Measurements from ENCODE around the gene PSMD1.

The PSMD1 gene

DNA sequence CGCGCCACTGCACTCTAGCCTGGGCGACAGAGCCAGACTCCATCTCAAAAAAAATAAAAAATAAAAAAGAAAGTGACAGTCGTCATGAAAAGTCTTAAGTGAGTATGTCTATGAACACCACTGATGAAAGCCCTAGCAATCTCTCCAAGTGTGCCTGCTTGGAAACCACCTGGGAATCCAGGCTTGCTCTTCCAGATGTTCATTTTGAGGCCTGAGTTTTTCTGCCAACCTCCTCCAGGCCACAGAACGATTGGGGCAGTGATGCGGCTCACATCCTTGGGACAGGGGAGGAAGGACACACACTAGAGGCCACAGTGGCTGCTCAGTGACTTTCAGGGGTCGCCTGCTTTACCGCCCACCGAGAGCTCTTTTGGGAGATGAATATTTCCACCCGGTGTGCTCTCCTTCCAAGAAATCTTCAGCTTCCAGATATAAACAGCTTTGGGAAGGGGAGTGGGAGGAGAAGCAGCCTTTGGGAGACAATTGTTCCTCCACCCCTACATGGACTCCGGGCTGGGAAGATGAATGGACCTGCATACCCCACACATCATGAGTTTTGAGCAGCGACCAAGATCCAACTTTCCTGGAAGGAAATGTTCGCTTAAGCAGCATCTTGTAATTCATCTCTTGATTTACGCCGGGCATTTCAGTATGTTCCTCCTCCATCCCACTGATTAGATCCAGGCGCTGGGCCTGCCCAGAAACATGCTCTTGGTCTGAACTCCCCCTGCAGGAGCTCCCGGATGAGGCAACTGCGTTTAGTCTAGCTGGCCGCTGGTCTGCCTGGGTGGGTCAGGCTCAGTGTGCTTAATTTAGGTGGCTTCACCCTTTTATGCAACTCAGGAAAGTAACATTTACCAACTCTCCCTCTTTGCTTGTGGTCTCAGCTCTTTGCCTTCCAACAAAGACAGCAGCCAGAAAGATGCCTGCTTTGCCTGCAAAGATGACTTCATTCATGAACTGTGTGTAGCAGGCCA is 135.5 kb downstream of the PSMD1 start:
- TF ChIP-seq NFIC (IDR thresholded peaks at IDR 0.05) (no peak), RAD21 (IDR thresholded peaks at IDR 0.05; ENCODE audit: low read depth) (peak; percentile 39)

- TF ChIP-seq RAD21 (IDR thresholded peaks at IDR 0.05; ENCODE audit: low read depth) (no peak), EGR1 (IDR thresholded peaks at IDR 0.05) (no peak), USF1 (IDR thresholded peaks at IDR 0.05) (no peak), CREB1 (IDR thresholded peaks at IDR 0.05; ENCODE audit: low read depth) (no peak)
Observed at GRCh38 chr2:231193216-231193615, 136.5 kb downstream of the PSMD1 start.

DNA sequence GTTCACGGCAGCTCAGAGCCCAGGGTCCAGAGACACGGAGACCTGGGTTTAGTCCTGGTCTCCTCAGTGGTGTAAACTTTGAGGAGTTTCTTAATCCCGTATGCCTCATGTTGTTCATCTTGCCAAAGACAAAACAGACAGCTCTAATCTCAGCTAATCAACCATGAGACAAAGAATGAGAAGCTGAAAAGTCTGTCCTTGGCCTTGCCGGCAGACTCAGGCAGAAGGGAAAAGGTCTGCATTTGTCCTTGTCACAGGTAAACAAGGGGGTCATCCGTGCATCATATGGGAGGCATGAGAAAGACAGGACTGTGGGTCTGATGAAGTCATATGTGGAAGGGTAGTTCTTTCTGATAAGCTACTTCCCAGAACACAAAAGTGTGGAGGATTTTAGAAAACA is 139.9 kb downstream of the PSMD1 start:
- TF ChIP-seq TAF1 (IDR thresholded peaks at IDR 0.05; ENCODE audit: low read depth): no peak
- TF ChIP-seq ZBTB7A (IDR thresholded peaks at IDR 0.05; ENCODE audit: low read depth): no peak
- TF ChIP-seq USF1 (IDR thresholded peaks at IDR 0.05): no peak
- no peak for TF ChIP-seq TCF12 (IDR thresholded peaks at IDR 0.05; ENCODE audit: low read depth)
- TF ChIP-seq RAD21 (IDR thresholded peaks at IDR 0.05; ENCODE audit: low read depth): no peak
- no peak for TF ChIP-seq YY1 (IDR thresholded peaks at IDR 0.05; ENCODE audit: low read depth)
- TF ChIP-seq NFIC (IDR thresholded peaks at IDR 0.05): no peak
- TF ChIP-seq, protein P1, sequence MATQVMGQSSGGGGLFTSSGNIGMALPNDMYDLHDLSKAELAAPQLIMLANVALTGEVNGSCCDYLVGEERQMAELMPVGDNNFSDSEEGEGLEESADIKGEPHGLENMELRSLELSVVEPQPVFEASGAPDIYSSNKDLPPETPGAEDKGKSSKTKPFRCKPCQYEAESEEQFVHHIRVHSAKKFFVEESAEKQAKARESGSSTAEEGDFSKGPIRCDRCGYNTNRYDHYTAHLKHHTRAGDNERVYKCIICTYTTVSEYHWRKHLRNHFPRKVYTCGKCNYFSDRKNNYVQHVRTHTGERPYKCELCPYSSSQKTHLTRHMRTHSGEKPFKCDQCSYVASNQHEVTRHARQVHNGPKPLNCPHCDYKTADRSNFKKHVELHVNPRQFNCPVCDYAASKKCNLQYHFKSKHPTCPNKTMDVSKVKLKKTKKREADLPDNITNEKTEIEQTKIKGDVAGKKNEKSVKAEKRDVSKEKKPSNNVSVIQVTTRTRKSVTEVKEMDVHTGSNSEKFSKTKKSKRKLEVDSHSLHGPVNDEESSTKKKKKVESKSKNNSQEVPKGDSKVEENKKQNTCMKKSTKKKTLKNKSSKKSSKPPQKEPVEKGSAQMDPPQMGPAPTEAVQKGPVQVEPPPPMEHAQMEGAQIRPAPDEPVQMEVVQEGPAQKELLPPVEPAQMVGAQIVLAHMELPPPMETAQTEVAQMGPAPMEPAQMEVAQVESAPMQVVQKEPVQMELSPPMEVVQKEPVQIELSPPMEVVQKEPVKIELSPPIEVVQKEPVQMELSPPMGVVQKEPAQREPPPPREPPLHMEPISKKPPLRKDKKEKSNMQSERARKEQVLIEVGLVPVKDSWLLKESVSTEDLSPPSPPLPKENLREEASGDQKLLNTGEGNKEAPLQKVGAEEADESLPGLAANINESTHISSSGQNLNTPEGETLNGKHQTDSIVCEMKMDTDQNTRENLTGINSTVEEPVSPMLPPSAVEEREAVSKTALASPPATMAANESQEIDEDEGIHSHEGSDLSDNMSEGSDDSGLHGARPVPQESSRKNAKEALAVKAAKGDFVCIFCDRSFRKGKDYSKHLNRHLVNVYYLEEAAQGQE (IDR thresholded peaks at IDR 0.05; ENCODE audit: low read depth): no peak
- TF ChIP-seq, protein P2, sequence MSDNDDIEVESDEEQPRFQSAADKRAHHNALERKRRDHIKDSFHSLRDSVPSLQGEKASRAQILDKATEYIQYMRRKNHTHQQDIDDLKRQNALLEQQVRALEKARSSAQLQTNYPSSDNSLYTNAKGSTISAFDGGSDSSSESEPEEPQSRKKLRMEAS (IDR thresholded peaks at IDR 0.05): no peak
- no peak for TF ChIP-seq EGR1 (IDR thresholded peaks at IDR 0.05)

GRCh38 chr2:231197706-231198290 is 141.1 kb downstream of the PSMD1 start:
- no peak for TF ChIP-seq USF1 (IDR thresholded peaks at IDR 0.05)

GRCh38 chr2:231198291-231199173 is 141.9 kb downstream of the PSMD1 start, which contains the start of gene ARMC9:
Gene ARMC9, plus strand, starts transcription at chr2:231198631. Its CDS starts 7,608 bp downstream, at chr2:231206239.
- TF ChIP-seq ZBTB7A (IDR thresholded peaks at IDR 0.05; ENCODE audit: low read depth): peak; percentile 98
- TF ChIP-seq YY1 (IDR thresholded peaks at IDR 0.05; ENCODE audit: low read depth): peak; percentile 18; the same call in 1 of the 2 replicates
- no peak for TF ChIP-seq FOXM1 (IDR thresholded peaks at IDR 0.05; ENCODE audit: borderline replicate concordance, low read depth)
- peak; percentile 79; the same call in 1 of the 2 replicates for TF ChIP-seq EGR1 (IDR thresholded peaks at IDR 0.05)
- TF ChIP-seq USF1 (IDR thresholded peaks at IDR 0.05): peak; percentile 99
- peak; percentile 43 for TF ChIP-seq TAF1 (IDR thresholded peaks at IDR 0.05; ENCODE audit: low read depth)

DNA sequence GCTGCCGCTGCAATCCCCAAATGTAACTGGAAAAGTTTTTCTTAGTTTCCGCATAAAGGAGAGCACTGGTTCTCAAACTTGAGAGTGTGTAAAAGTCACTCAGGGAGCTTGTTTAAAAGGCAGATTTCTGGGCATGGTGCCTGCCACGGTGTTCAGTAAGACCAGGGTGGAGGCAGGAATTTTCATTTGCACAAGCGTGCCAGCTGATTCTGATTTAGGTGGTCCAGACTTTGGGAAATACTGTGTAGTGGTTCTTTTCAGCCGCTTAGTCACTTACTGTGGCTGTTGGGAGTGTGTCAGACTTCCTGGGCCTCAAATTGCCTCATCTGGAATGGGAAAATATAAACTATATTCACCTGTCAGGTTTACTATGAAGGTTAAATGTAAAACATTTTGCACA is 142.6 kb downstream of the PSMD1 start:
- TF ChIP-seq, protein P1 (IDR thresholded peaks at IDR 0.05; ENCODE audit: low read depth): no peak
- TF ChIP-seq CEBPB (IDR thresholded peaks at IDR 0.05): no peak
- no peak for TF ChIP-seq ZBTB7A (IDR thresholded peaks at IDR 0.05; ENCODE audit: low read depth)
- TF ChIP-seq TAF1 (IDR thresholded peaks at IDR 0.05; ENCODE audit: low read depth): no peak
- no peak for TF ChIP-seq RAD21 (IDR thresholded peaks at IDR 0.05; ENCODE audit: low read depth)
- no peak for TF ChIP-seq EGR1 (IDR thresholded peaks at IDR 0.05)
- no peak for TF ChIP-seq EP300 (IDR thresholded peaks at IDR 0.05; ENCODE audit: borderline replicate concordance)
- no peak for TF ChIP-seq FOXM1 (IDR thresholded peaks at IDR 0.05; ENCODE audit: borderline replicate concordance, low read depth)
- TF ChIP-seq TEAD4 (IDR thresholded peaks at IDR 0.05): no peak
- TF ChIP-seq, protein P2 (IDR thresholded peaks at IDR 0.05): no peak
- no peak for TF ChIP-seq NFIC (IDR thresholded peaks at IDR 0.05)
- no peak for TF ChIP-seq YY1 (IDR thresholded peaks at IDR 0.05; ENCODE audit: low read depth)
- no peak for TF ChIP-seq USF1 (IDR thresholded peaks at IDR 0.05)
- no peak for TF ChIP-seq TCF12 (IDR thresholded peaks at IDR 0.05; ENCODE audit: low read depth)
- no peak for TF ChIP-seq CREB1 (IDR thresholded peaks at IDR 0.05; ENCODE audit: low read depth)
